OCI-LY7 (cell line): ENCODE measurements around the gene SGMS2. TPM values are rescaled to one million over a fixed set of nuclear protein-coding genes. Genes with fewer than 3 reads are reported as not detected.

Experiments used
- BruUV-seq: library from RNA; stranded (reverse); fragments of 400-500 nt; replicated peaks from 2 replicates; lab custom pipeline; 2021; lab: Mats Ljungman, UMichigan
- CTCF ChIA-PET: fragments of 300-600 bp; sonication (Branson Sonifier 250); formaldehyde crosslinking; loops from one replicate; lab custom pipeline; 2022; ENCODE audit warnings: antibody characterized with exemption; ENCODE audit not compliant: unreplicated experiment; lab: Charles Lee
- POLR2A ChIA-PET: fragments of 300-600 bp; sonication (Branson Sonifier 250); formaldehyde crosslinking; loops from one replicate; lab custom pipeline; 2022; ENCODE audit warnings: antibody characterized with exemption; lab: Charles Lee
- DNase-seq: peaks from one replicate; pipeline ENCODE4 v3.0.0-alpha.2; 2015; ENCODE audit warnings: low spot score
- H2AFZ ChIP-seq: fragments of 200-600 bp; sonication (generic), shearing (Covaris generic); 2 replicates; pipeline ENCODE4 v1.6.1; 2014; ENCODE audit warnings: mild to moderate bottlenecking, antibody characterized with exemption, low read length, moderate library complexity
- H3K27ac ChIP-seq: fragments of 200-600 bp; sonication (generic); 2 replicates; pipeline ENCODE4 v1.5.1; 2014; ENCODE audit warnings: mixed run types, low read depth, mild to moderate bottlenecking, moderate library complexity, low read length, inconsistent platforms; ENCODE audit not compliant: poor library complexity, severe bottlenecking
- H3K36me3 ChIP-seq: fragments of 200-600 bp; sonication (generic); 2 replicates; pipeline ENCODE4 v1.6.1; 2014; ENCODE audit warnings: mild to moderate bottlenecking, antibody characterized with exemption, low read length, moderate library complexity, mixed read lengths; ENCODE audit not compliant: insufficient read depth
- H3K4me1 ChIP-seq: fragments of 200-600 bp; sonication (generic); 2 replicates; pipeline ENCODE4 v1.5.1; 2014; ENCODE audit warnings: mild to moderate bottlenecking, low read length; ENCODE audit not compliant: insufficient read depth, poor library complexity, severe bottlenecking
- H3K4me2 ChIP-seq: fragments of 200-600 bp; sonication (generic); 2 replicates; pipeline ENCODE4 v1.6.1; 2014; ENCODE audit warnings: mild to moderate bottlenecking, low read length
- H3K4me3 ChIP-seq: fragments of 200-600 bp; sonication (generic); 2 replicates; pipeline ENCODE4 v1.5.1; 2014; ENCODE audit warnings: mild to moderate bottlenecking, low read depth, low read length; ENCODE audit not compliant: poor library complexity, severe bottlenecking
- H3K79me2 ChIP-seq: fragments of 200-600 bp; sonication (generic); 2 replicates; pipeline ENCODE4 v1.6.1; 2016; ENCODE audit warnings: low read depth, mild to moderate bottlenecking, low read length, moderate library complexity, mixed read lengths; ENCODE audit not compliant: insufficient read depth
- H3K9me2 ChIP-seq: fragments of 200-600 bp; sonication (generic); 2 replicates; pipeline ENCODE4 v1.6.1; 2016; ENCODE audit warnings: mild to moderate bottlenecking, low read length, mixed read lengths; ENCODE audit not compliant: insufficient read depth
- H3K9me3 ChIP-seq: fragments of 200-600 bp; sonication (generic); 2 replicates; pipeline ENCODE4 v1.6.1; 2014; ENCODE audit warnings: mild to moderate bottlenecking, mixed run types, low read length, mixed read lengths
- H4K20me1 ChIP-seq: fragments of 200-600 bp; sonication (generic); 2 replicates; pipeline ENCODE4 v1.6.1; 2014; ENCODE audit warnings: mild to moderate bottlenecking, antibody characterized with exemption, low read length, moderate library complexity, mixed read lengths; ENCODE audit not compliant: insufficient read depth
- EZH2phosphoT487 ChIP-seq: fragments of 200-600 bp; sonication (generic); IDR thresholded peaks from 2 replicates; pipeline ENCODE4 v1.6.1; 2018; ENCODE audit warnings: low read depth, borderline replicate concordance, mild to moderate bottlenecking, mixed run types, antibody characterized with exemption, low read length, moderate library complexity, mixed read lengths
- intact Hi-C: fragments of 100-400 bp; cut with micrococcal nuclease; formaldehyde crosslinking; loops from one replicate; pipeline ENCODE4 v1.10.0; 2022; ENCODE audit not compliant: unreplicated experiment
- total RNA-seq, 2 experiments: library from RNA; depleted of rRNA in 1 of 2; stranded (reverse); fragments of >200 nt in 1 of 2; shearing (Covaris generic) in 1 of 2; gene quantifications; 2 replicates each; pipeline ENCODE4 v1.2.3, GENCODE V29; 2014 to 2022
- TF ChIP-seq, protein P1 (sequence below): fragments of 200-600 bp; sonication (generic); conservative IDR thresholded peaks from 2 replicates; pipeline ENCODE4 v1.5.1; 2014; ENCODE audit warnings: mild to moderate bottlenecking, antibody characterized with exemption, low read length, moderate library complexity, mixed read lengths

SGMS2 gene
- total RNA-seq, 2 experiments from 2014 or later: not detected

DNA sequence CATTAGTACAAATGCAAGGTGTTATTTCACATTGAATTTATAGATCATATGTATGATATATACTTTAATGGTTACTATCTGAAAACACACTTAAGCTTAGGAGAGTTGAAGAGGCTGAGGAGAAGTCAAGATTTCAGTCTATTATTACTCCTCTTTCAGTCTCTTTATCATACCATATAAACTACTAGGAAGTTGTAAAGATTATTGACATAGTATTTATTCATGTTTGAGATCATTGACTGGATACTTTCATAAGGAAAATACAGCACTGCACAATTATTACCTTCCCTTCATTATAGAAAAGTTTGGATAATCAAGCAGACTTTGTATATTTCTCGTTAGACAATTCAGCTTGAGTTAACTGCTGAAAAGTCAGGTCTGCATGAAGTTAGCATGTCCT, 10.0 kb upstream of the SGMS2 start:
- TF ChIP-seq, protein P1, sequence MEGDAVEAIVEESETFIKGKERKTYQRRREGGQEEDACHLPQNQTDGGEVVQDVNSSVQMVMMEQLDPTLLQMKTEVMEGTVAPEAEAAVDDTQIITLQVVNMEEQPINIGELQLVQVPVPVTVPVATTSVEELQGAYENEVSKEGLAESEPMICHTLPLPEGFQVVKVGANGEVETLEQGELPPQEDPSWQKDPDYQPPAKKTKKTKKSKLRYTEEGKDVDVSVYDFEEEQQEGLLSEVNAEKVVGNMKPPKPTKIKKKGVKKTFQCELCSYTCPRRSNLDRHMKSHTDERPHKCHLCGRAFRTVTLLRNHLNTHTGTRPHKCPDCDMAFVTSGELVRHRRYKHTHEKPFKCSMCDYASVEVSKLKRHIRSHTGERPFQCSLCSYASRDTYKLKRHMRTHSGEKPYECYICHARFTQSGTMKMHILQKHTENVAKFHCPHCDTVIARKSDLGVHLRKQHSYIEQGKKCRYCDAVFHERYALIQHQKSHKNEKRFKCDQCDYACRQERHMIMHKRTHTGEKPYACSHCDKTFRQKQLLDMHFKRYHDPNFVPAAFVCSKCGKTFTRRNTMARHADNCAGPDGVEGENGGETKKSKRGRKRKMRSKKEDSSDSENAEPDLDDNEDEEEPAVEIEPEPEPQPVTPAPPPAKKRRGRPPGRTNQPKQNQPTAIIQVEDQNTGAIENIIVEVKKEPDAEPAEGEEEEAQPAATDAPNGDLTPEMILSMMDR: no peak
- TF ChIP-seq EZH2phosphoT487: no peak
- CTCF ChIA-PET: no interaction called here
- intact Hi-C loops: no loop called here
- Histone ChIP-seq H3K4me3 (no peak overlapping the region), H3K4me1 (no peaks in the 10 kb centered on the region), H4K20me1 (no peaks in the 10 kb centered on the region), H3K79me2 (no peaks in the 10 kb centered on the region), H3K9me2 (no peaks in the 10 kb centered on the region), H2AFZ (no peak overlapping the region), H3K36me3 (no peaks in the 10 kb centered on the region), H3K9me3 (no peaks in the 10 kb centered on the region), H3K27ac (no peak overlapping the region), H3K4me2 (no peak overlapping the region)
- POLR2A ChIA-PET: no interaction called here
- BruUV-seq: no TSS peak
- no peak for DNase-seq

DNA sequence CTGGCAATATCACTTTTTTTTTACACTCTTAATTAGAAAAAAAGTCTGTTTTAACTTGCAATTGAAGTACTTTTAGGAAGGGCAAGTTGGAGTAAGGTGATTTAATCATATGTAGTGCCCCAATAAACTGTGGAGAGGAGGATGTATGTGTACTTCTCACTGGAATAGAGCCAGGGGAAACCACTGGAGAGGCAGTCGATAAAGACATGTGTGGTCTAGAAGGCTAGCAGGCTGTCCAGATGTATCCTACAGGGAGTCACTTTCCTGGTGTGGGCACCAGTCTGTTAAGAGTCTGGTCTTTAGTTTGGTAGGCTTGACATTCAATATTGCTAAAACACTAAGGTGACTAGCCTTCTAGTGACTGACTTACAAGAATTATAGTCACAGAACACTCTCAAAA, 9.6 kb upstream of the SGMS2 start:
- no TSS peak for BruUV-seq
- ChIA-PET CTCF (no interaction called here), POLR2A (no interaction called here)
- Histone ChIP-seq H3K79me2 (no peaks in the 10 kb centered on the region), H3K4me2 (no peak overlapping the region), H3K9me2 (no peaks in the 10 kb centered on the region), H3K36me3 (no peaks in the 10 kb centered on the region), H2AFZ (no peak overlapping the region), H3K4me3 (no peak overlapping the region), H3K9me3 (no peaks in the 10 kb centered on the region), H3K4me1 (no peaks in the 10 kb centered on the region), H4K20me1 (no peaks in the 10 kb centered on the region), H3K27ac (no peak overlapping the region)
- no peak for TF ChIP-seq EZH2phosphoT487
- TF ChIP-seq, protein P1: no peak
- intact Hi-C loops: no loop called here
- no peak for DNase-seq

DNA sequence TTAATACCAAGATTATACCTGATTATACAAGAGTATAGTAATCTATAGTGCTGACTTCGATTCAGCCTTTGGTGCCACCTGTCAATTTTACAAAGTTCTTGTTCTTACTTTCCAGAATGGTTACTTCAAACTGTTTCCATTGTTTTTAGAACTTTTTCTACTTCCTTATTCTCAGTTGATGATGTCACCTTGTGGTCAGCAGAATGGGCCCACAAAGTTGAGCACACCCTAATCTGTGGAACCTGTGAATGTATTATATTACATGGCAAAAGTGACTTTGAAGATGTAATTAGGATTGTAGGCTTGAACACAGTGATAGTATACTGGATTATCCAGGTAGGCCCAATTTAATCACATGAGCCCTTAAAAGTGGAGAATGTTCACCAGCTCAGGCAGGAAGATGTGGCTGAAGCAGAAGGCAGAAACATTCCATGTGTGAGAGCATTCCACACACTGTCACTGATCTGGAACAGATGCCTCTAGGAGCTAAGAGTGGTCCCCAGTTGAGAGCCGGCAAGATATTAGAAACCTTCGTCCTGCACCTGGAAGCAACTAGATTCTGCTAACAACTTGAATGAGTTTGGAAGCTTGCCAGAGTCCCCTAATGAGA, 6.3 kb upstream of the SGMS2 start:
- Histone ChIP-seq H3K4me1 (no peaks in the 10 kb centered on the region), H3K27ac (no peak overlapping the region), H3K9me3 (no peaks in the 10 kb centered on the region), H4K20me1 (no peaks in the 10 kb centered on the region), H3K36me3 (no peaks in the 10 kb centered on the region), H2AFZ (no peak overlapping the region), H3K4me3 (no peak overlapping the region), H3K9me2 (no peaks in the 10 kb centered on the region), H3K4me2 (no peak overlapping the region), H3K79me2 (no peaks in the 10 kb centered on the region)
- BruUV-seq: no TSS peak
- ChIA-PET CTCF (no interaction called here), POLR2A (interaction anchor here (1.0 kb wide), 1 partner anchor 17 kb away, joined by 3 read pairs; no protein-coding TSS in a partner anchor)
- TF ChIP-seq EZH2phosphoT487: no peak
- TF ChIP-seq, protein P1: no peak
- no peak for DNase-seq
- intact Hi-C loops: no loop called here
